Renal pelvis (tissue), 12 donors: ENCODE measurements around the gene OR6C75. TPM values are rescaled to one million over a fixed set of nuclear protein-coding genes. Genes with fewer than 3 reads are reported as not detected.
"Not testable (repeated sequence)": the region's sequence is repeated elsewhere in the genome, so short reads cannot be mapped to it uniquely, and the experiment has no call there.

Experiments used
- DNase-seq: peaks from one replicate; pipeline ENCODE4 v3.0.0-alpha.2; 2013
- long read RNA-seq, 16 experiments: transcript quantifications; one replicate each; lab custom pipeline, GENCODE V29; 2026
- polyA plus RNA-seq, 3 donors: library from polyadenylated mRNA; unstranded; fragments of 120-200 nt; gene quantifications; one replicate each; pipeline ENCODE4 v1.2.1, GENCODE V29; 2013; ENCODE audit not compliant: insufficient read length in 3 of 3

The OR6C75 gene
- under 1 TPM in 1 of 3 donors, not detected in 2; 0.09 TPM for polyA plus RNA-seq
- long read RNA-seq, donor 1 = 0 reads
- long read RNA-seq, donor 2 = 0 reads
- long read RNA-seq, donor 3 = 0 reads
- long read RNA-seq, donor 4 = 0 reads
- long read RNA-seq, donor 5 = 0 reads
- long read RNA-seq, donor 6 = 0 reads
- long read RNA-seq, donor 7 = 0 reads
- long read RNA-seq, donor 8 = 0 reads
- long read RNA-seq, donor 9 = 0 reads
- long read RNA-seq, donor 10 = 0 reads
- long read RNA-seq, donor 11 = 0 reads
- long read RNA-seq, donor 12 = 0 reads
- long read RNA-seq, donor 13 = 0 reads
- long read RNA-seq, donor 14 = 0 reads
- long read RNA-seq, donor 15 = 0 reads
- long read RNA-seq, donor 16 = 0 reads

DNA sequence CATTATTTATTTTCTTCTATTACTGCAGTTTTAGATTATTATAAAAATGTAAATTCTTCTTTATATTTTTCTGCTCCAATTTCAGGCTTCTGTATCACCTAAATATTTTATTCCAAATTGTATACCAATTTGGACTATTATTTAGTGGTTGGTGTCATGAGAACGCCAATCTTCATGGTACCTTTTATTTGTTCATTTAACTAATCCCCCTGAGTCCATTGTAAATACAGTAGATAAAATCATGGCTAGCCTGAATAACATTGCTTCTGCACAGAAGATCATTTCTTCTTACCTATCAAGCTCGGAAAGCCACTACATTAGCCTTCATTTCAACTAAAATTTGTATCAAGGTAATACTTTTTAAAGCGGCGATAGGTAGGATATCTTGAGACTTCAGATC, at the start of gene OR6C75:
OR6C75 (plus strand) TSS at position 301 of the 400 bp plus-strand sequence. CDS start 2,136 bp downstream, outside the sequence.
- no peak for DNase-seq

DNA sequence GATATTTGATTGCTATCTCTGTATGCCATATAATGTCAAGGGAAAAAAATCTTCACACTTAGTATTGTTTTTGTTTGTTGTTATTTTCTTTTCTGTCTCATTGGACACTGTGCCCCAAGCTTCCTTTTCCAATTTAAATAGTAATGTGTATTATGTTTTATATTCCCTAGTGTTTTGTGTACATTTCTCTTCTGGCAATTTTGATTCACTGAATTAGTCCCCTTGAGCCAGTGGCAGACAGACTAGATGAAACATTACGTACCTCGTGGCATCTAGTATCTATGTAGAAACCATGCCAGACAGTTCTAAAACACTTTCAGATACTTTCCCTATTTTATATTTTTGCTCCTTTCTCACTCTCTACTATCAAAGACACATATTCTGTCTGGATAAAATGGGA, 48.7 kb upstream of the OR6C75 start, which contains the start of gene OR6C1:
OR6C1 (plus strand) TSS at position 301 of the 400 bp plus-strand sequence. CDS start 6,257 bp downstream, outside the sequence.
- DNase-seq = no peak

DNA sequence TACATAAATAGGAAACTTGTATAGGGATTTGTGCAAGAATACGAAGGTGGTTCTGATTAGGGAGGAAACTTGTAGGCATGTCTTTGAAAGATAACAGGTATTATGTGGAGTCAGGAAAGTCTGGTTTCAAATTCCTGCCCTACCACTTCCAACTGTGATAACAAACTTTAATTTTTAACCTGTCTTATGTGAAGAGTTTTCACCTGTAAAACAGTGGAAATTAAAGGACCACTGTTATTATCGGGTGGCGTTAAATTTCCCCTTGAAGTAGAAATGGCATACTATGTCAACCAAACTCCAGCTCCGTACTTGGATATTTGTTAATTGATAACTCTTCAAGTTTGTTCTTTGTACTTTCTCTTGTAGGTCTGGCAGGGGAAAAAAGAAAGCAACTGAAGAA, 42.6 kb upstream of the OR6C75 start:
- no peak for DNase-seq

DNA sequence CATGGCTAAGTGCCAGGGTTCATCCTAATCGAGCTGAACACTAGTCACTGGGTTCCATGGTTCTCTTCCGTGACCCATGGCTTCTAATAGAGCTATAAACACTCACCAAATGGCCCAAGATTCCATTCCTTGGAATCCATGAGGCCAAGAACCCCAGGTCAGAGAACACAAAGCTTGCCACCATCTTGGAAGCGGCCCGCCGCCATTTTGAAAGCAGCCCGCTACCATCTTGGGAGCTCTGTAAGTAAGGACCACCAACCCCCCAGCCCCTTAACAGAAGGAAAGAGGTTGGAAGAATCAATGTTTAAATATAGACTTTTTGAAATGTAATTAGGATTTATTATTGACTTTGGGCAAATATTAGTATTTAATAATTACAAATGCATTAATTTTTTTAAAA, 37.0 kb upstream of the OR6C75 start:
- not testable (repeated sequence) for DNase-seq

DNA sequence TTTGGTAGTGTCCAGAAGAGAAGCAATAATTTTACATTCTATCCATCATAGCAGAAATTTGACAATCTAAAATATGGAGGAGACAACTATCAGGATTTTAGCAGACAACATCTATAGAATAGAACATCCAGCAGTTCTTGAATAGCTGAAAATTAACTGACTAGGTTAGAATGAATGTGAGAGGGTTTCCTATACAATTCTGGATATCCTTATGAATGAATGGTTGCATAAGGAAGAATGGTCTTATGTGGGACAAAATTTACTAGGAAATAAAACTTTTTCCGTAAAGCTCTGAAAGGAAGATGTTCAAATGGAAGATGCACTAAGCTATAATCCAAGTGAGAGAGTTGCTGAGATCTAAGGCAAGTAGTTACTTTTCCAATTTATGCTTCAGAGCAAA, 32.3 kb upstream of the OR6C75 start, which contains the start of gene OR6C3:
OR6C3 (plus strand) TSS at position 301 of the 400 bp plus-strand sequence. CDS start 955 bp downstream, outside the sequence.
- no peak for DNase-seq

DNA sequence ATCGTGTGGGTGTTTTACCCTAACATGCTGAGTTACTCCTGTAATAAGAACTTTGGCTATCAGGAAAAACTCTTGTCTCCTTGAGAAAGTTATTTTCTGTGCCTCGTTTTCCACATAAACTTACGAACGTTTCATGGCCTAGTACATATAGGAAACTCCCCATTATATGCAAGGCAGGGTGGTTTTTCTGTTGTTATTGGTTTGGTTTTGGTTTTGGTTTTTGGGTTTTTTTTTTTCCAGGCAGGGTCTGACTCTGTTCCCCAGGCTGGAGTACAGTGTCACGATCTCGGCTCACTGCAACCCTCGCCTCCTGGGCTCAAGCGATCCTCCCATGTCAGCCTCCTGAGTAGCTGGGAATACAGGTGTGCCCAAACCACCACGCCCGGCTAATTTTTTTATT, 26.8 kb upstream of the OR6C75 start:
- no peak for DNase-seq

DNA sequence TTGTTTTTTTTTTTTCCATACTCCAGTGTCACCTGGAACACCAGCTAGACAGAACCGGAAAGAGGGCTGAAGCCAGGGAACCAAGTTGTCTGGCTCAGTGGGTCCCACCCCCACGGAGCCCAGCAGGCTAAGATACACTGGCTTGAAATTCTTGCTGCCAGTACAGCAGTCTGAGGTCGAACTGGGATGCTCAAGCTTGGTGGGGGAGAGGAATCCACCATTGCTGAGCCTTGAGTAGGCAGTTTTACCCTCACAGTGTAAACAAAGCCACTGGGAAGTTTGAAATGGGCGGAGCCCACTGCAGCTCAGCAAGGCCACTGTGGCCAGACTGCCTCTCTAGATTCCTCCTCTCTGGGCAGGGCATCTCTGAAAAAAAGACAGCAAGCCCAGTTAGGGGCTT, 7.4 kb upstream of the OR6C75 start:
- DNase-seq = not testable (repeated sequence)

DNA sequence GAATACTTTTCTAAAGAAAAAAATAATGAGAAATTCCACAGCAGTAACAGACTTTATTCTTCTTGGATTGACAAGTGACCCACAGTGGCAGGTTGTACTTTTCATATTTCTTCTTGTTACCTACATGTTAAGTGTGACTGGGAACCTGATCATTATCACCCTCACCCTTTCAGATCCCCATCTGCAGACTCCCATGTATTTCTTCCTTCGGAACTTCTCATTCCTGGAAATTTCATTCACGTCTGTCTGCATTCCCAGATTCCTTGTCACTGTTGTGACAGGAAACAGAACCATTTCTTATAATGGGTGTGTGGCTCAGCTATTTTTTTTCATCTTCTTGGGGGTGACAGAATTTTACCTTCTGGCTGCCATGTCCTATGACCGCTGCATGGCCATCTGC, 2.3 kb downstream of the OR6C75 start:
- no peak for DNase-seq

DNA sequence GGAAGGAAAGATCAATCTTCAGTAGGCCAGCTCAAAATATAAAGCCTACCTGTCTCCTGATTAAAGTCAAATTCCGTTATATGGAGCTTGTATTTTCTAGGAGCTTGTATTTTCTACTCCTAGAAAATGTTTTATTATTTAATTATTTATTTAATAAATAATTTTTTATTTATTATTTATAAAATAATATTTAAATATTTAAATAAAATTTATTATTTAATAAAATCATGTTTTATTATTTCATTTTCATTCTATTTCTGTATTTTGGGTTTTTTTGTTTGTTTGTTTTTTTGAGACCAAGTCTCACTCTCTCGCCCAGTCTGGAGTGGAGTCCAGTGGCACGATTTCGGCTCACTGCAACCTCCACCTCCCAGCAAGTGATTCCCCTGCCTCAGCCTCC, 9.7 kb downstream of the OR6C75 start:
- DNase-seq = no peak

DNA sequence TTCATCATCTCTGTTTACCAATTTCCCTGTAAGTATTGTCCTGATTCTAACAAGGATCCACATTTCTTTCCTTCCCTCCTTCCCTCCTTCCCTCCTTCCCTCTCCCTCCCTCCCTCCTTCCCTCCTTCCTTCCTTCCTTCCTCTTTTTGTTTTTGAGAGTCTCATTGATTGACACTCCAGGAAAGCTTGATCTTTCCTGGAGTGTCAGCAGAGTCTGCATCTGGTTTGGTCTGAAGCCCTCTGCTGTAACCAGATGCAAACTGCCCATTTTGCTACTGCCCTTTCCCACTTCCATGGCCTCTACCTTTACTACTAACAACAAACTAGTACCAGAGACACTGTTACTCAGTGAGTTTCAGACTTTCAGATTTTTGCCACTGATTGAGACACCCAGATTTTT, 23.1 kb downstream of the OR6C75 start:
- no peak for DNase-seq

DNA sequence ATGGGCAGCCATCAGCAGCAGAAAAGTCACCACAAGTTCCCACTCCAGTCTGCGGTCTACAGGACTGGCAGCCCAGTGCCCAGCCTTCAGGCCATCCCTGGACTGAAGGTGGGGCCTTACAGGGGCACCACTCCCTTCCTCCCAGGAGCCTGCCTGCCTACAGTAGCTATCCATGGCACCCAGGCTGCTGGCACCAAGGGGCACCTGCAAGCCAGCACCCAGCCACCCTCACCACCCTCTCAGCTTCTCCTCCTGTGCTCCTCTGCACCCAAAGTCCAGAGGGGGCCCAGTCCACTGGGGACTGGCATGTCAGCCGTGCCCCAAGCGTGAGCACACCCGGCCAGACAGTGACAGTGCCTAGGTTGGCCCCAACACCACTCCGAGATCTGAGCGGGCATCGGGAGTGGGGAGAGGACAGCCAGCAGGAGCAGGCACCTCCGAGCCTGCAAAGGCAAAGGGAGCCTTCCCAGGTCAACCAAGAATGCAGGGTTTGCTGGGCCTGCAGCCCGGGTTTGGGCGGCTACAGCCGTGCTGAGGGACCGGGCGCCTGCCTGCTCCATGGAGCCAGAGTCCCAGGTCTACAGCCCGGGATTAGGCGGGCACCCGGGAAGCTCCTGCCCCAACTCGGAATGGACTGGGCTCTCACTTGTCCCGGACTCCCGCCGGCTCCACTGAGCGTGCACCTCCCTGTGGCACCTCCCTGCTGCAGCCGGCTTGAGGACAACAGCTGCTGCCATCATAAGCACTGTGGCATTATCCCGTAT, 29.4 kb downstream of the OR6C75 start:
- DNase-seq = no peak

DNA sequence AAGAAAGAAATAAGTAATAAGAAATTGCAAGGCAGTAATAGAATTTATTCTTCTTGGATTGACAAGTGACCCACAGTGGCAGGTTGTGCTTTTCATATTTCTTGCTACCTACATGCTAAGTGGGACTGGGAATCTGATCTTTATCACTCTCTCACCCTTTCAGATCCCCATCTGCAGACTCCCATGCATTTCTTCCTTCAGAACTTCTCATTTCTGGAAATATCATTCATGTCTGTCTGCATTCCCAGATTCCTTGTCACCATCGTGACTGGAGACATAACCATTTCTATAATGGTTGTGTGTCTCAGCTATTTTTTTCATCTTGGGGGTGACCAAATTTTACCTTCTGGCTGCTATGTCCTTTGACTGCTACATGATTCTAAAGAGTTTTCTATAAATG, 33.6 kb downstream of the OR6C75 start:
- no peak for DNase-seq

DNA sequence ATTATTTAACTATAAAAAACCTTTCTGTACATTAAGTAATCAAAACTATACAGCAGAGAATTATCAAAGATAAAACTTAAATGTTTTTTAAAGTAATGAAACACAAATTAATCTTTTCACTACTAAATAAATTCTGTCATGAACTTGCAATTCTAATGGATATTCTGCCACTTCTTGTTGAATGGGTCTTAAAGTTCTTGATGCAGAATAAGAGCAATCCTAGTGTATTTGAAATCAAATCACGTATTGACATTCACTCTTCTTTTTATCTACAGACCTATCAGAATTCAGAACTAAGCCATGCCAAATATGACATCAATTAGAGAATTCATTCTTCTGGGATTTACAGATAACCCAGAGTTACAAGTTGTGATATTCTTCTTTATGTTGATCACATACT, 37.5 kb downstream of the OR6C75 start, which contains the start of gene OR6C65:
OR6C65 (plus strand) TSS at position 301 of the 400 bp plus-strand sequence; CDS start at position 301, 0 bp downstream.
- DNase-seq = no peak

DNA sequence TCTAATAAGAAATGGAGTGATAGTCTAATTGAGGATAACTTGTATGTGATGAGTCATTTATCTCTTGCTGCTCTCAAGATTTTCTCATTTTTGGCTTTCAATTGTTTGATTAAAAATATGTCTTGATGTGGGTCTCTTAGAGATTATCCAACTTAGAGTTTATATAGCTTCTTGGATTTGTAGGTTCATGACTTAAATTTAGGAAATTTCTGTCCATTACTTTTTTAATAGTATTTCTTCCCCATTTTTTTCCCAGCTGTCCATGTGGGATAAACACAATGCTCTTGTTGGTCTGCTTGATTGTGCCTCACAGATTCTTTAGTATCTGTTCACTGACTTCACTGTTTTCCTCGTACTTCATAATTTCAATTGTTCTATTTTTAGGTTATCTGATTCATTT, 45.1 kb downstream of the OR6C75 start:
- no peak for DNase-seq

DNA sequence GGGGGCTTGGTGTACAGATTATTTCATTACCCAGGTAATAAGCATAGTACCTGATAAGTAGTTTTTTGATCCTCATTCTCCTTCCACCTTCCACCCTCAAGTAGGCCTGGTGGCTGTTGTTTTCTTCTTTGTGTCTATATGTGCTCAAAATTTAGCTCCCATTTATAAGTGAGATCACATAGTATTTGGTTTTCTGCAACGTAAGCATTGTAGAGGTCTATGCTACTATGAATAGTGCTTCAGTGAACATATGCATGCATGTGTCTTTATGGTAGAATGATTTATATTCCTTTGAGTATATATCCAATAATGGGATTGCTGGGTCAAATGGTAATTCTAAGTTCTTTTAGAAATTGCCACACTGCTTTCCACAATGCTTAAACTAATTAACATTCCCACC, 46.4 kb downstream of the OR6C75 start:
- DNase-seq = not testable (repeated sequence)

DNA sequence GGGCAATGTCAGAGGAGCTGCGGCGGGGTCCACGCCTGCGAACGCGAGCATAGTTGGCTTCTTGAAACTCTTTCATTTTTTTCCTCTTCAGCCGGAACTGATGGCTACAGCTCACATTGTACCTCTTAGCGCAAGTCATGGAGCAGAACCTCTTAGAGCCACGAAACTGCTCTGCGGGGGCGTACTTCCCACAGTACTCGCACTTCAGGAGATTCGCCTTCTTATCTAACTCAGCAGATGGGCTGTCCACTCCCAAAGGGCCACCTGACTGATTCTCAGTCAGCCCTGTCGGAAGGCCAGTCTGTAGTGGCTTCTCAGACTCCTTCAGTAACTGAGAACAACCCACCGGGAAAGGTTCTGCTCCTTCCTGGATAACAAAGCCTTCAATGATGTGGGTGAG, 49.4 kb downstream of the OR6C75 start:
- DNase-seq = not testable (repeated sequence)

DNA sequence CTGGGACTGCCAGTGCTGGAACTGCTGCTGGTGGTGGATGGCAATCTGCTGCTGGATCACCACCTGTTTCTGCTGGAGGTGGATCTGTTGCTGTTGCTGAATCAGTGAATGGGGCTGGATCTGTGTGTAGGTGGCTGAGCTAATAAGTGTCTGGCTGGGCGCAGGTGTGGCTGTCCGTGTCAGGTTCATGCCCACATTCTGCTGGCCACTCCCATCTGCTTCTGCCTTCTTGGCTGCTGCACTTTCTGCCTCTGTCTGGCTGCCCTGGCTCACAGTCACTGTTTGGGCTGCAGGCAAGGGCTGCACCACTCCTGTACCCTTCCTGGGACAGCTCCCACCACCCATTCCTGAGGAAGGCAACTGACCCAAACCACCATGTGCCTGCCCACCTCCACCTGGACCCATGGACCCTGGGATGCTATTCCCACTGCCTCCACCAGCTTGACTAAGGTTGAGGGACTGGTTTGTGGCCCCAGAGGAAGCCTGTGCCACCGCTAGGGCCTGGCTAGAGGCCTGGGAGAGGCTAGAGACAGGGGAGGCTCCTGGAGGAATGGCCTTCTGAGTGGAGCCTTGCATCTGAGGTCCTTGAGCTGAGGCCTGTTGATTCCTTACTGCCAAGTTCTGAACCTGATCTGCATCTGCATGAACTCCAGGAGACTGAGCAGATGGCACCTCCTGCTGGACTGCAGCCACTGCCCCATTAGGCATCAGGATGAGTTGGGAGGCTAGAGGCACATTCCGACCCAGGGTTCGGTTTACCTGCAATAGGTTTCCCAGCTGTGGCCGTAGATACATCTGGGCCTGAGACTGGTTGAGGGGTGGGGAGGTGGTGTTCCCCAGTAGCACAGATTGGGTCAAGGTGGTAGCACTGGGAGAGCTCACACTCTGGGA, 51.0 kb downstream of the OR6C75 start:
- not testable (repeated sequence) for DNase-seq

DNA sequence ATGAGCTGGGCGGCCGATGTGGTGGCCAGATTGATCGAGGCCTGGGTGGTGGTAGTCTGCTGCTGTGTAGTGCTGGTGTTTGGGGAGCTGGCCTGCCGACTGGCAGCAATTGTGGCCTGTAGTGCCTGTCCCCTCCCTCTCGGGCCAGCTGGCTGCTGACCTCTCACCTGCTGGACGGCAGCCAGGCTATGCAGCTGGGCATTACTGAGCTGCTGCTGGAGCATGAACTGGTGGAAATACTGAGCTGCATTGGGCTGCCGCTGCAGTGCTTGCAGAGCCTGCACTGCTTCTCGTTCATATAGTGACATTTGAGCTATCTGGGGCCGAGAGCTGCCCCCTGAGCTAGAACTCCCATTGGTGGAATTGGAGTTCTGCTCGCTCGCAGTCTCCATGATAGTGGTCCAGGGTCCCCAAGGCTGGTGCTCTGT, 51.6 kb downstream of the OR6C75 start:
- DNase-seq = peak; percentile 5

DNA sequence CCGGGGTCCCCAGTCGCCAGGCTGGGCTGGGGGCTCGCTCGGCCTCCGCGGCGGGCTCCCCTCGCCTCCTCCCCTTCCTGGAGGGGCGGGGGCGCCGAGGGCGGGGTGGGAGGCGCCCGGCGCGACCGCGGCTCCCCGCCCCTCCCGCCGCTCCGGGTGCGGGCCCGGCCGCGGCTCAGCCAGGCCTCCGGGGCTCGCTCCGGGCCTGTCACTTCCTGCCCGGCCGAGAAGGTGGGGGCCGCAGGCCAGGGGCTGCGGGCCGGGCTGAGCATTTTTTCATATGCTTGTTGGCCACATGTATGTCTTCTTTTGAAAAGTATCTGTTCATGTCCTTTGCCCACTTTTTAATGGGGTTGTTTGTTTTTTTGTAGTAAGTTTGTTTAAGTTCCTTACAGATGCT, 52.1 kb downstream of the OR6C75 start:
- DNase-seq = not testable (repeated sequence)

DNA sequence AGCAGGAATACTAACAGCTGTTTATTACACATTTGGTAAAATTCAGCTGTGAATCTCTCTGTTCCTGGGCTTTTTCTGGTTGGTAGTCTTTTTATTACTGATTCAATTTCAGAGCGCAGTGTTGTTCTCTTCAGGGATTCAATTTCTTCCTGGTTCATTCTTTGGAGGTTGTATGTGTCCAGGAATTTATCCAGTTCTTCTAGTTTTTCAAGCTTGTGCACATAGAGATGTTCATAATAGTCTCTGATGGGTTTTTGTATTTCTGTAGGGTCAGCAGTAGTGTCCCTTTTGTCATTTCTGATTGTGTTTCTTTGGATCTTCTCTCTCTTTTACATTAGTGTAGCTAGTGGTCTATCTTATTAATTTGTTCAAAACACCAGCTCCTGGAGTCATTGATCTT, 54.2 kb downstream of the OR6C75 start:
- no peak for DNase-seq
